Smooth muscle cell (in vitro differentiated cells): ENCODE data around the gene MXD1. TPM values are rescaled to one million over a fixed set of nuclear protein-coding genes. Genes with fewer than 3 reads are reported as not detected.

Source experiments
- DNase-seq: peaks from one replicate; lab custom pipeline; 2025; ENCODE audit not compliant: unreplicated experiment; lab: John Stamatoyannopoulos, UW
- H2AFZ ChIP-seq: fragments of 200-600 bp; sonication (generic); 2 replicates; pipeline ENCODE4 v1.6.0; 2016; ENCODE audit warnings: antibody characterized with exemption, low read depth, mild to moderate bottlenecking
- H3F3A ChIP-seq: fragments of 200-600 bp; sonication (generic); 2 replicates; pipeline ENCODE4 v1.6.0; 2017; ENCODE audit warnings: antibody characterized with exemption, low read depth
- H3K27ac ChIP-seq: fragments of 200-600 bp; sonication (generic); 2 replicates; pipeline ENCODE4 v1.5.1; 2016; ENCODE audit warnings: low read depth, mild to moderate bottlenecking
- H3K27me3 ChIP-seq: fragments of 200-600 bp; sonication (generic); 2 replicates; pipeline ENCODE4 v1.6.1; 2016; ENCODE audit warnings: low read depth, mild to moderate bottlenecking
- H3K36me3 ChIP-seq: fragments of 200-600 bp; sonication (generic); 2 replicates; pipeline ENCODE4 v1.5.1; 2016; ENCODE audit warnings: low read depth
- H3K4me1 ChIP-seq: fragments of 200-600 bp; sonication (generic); 2 replicates; pipeline ENCODE4 v1.5.1; 2016; ENCODE audit warnings: low read depth
- H3K4me2 ChIP-seq: fragments of 200-600 bp; sonication (generic); 2 replicates; pipeline ENCODE4 v1.6.0; 2016; ENCODE audit warnings: mild to moderate bottlenecking
- H3K4me3 ChIP-seq: fragments of 200-600 bp; sonication (generic); 2 replicates; pipeline ENCODE4 v1.5.1; 2016; ENCODE audit warnings: mild to moderate bottlenecking
- H3K79me2 ChIP-seq: fragments of 200-600 bp; sonication (generic); 2 replicates; pipeline ENCODE4 v1.6.0; 2016; ENCODE audit warnings: low read depth, mild to moderate bottlenecking
- H3K9ac ChIP-seq: fragments of 200-600 bp; sonication (generic); 2 replicates; pipeline ENCODE4 v1.6.0; 2016; ENCODE audit warnings: low read depth
- H3K9me3 ChIP-seq: fragments of 200-600 bp; sonication (generic); replicated peaks from 2 replicates; pipeline ENCODE4 v1.5.1; 2016; ENCODE audit warnings: low read depth
- H4K20me1 ChIP-seq: fragments of 200-600 bp; sonication (generic); 2 replicates; pipeline ENCODE4 v1.6.0; 2016; ENCODE audit warnings: low read depth
- WGBS: methylation state at CpG from one replicate; pipeline ENCODE4 v1.1.7; 2016; ENCODE audit warnings: low lambda C conversion rate; 5-methylcytosine and 5-hydroxymethylcytosine counted together
- polyA plus RNA-seq: library from polyadenylated mRNA; unstranded; fragments of >200 nt; fragmentation: Nextera tagmentation; extraction: Ambion mirVana; gene quantifications from 2 replicates; pipeline ENCODE4 v1.2.1, GENCODE V29; 2016
- total RNA-seq: library from RNA; depleted of rRNA; stranded (reverse); fragments of >200 nt; gene quantifications from 2 replicates; pipeline ENCODE4 v1.2.3, GENCODE V29; 2014
- TF ChIP-seq, protein P1 (sequence below): fragments of 200-600 bp; sonication (generic); IDR thresholded peaks from 2 replicates; pipeline ENCODE4 v1.5.1; 2017; ENCODE audit warnings: borderline replicate concordance, mild to moderate bottlenecking, antibody characterized with exemption; ENCODE audit not compliant: insufficient read depth, poor library complexity, severe bottlenecking

Gene MXD1
- total and polyA plus RNA-seq, 2 experiments from 2014 or later: 7.9 to 10.2 TPM

DNA sequence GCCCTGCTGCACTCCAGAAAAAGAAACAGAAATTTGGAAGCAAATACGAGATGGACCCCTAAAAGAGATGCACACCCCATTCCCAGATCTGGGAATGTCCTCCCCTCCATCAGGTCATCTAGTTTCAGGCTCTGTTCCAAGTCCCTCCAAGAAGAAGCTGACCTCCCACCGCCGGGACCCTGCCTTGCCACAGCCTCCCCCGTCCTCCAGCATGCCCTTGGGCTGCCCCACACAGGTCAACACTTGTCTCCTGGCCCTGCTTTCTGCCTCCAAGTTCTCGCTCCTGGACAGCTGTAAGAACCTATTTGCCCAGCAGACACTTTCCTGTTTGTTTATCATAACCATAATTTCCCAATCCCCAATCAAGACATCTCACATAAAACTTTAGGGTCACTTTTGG, 44.5 kb downstream of the MXD1 start:
- Histone ChIP-seq H2AFZ (no peak overlapping the region), H3K9ac (no peak overlapping the region), H3K4me1 (no peaks in the 10 kb centered on the region), H3K79me2 (no peaks in the 10 kb centered on the region), H3F3A (no peaks in the 10 kb centered on the region), H3K27ac (no peak overlapping the region), H3K36me3 (no peaks in the 10 kb centered on the region), H3K4me2 (no peak overlapping the region), H4K20me1 (no peaks in the 10 kb centered on the region), H3K4me3 (no peak overlapping the region), H3K9me3 (no peaks in the 10 kb centered on the region), H3K27me3 (peaks cover 8% of the 10 kb centered on the region)
- no peak for DNase-seq
- TF ChIP-seq, protein P1, sequence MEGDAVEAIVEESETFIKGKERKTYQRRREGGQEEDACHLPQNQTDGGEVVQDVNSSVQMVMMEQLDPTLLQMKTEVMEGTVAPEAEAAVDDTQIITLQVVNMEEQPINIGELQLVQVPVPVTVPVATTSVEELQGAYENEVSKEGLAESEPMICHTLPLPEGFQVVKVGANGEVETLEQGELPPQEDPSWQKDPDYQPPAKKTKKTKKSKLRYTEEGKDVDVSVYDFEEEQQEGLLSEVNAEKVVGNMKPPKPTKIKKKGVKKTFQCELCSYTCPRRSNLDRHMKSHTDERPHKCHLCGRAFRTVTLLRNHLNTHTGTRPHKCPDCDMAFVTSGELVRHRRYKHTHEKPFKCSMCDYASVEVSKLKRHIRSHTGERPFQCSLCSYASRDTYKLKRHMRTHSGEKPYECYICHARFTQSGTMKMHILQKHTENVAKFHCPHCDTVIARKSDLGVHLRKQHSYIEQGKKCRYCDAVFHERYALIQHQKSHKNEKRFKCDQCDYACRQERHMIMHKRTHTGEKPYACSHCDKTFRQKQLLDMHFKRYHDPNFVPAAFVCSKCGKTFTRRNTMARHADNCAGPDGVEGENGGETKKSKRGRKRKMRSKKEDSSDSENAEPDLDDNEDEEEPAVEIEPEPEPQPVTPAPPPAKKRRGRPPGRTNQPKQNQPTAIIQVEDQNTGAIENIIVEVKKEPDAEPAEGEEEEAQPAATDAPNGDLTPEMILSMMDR: no peak
- WGBS: 91% methylated on average over 5 of the region's 5 CpGs

DNA sequence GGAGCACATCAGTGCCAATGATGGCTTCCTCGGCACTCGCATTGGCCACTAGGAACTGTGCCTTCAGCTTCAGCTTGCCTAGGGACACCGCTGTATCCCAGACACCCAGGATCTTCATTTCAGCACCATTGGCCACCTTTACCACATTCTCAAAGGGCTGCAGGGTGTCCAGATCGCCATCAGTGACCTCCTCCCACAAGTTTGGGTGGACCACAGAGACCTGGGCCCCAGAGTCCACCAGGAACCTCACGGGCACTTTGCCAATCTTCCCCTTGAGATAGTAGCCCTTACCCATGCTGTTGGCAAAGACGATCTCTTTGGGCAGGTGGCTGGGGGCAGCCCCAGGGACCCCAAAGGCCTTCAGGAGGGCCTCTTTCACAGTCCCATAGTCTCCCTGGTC, 45.9 kb downstream of the MXD1 start:
- H3K4me1 ChIP-seq: no peaks in the 10 kb centered on the region
- H3K9me3 ChIP-seq: no peaks in the 10 kb centered on the region
- H3K27me3 ChIP-seq: peaks cover 5% of the 10 kb centered on the region
- no peak overlapping the region for H3K9ac ChIP-seq
- no peaks in the 10 kb centered on the region for H3K79me2 ChIP-seq
- 97% methylated on average over 6 of the region's 6 CpGs for WGBS
- H3K4me2 ChIP-seq: no peak overlapping the region
- H3K4me3 ChIP-seq: no peak overlapping the region
- TF ChIP-seq, protein P1: no peak
- H3K36me3 ChIP-seq: no peaks in the 10 kb centered on the region
- no peak overlapping the region for H2AFZ ChIP-seq
- H3F3A ChIP-seq: no peaks in the 10 kb centered on the region
- DNase-seq: no peak
- H3K27ac ChIP-seq: no peak overlapping the region
- no peaks in the 10 kb centered on the region for H4K20me1 ChIP-seq

DNA sequence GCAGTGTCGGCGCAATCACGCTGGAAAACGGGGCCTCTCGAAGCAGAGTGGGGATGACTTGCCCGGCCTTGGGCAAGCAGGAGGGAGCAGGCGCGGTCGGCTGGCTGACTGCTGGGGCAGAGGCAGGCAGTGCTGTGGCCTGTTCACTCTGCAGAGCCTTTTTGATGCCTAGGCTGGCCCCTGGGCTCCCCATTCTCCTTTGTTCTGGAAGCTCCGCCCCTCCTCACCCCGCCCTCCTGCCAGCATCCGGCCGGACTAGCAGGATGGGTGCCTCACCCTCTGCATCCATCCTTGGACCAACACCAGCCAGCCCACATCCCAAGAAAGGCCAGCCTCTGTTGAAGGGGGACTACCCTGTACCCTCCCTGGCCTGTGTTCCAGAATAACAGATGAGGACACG, 46.6 kb downstream of the MXD1 start, which contains the start of gene ASPRV1:
Gene ASPRV1, minus strand, starts transcription at position 136 of the 400 bp plus-strand sequence. CDS start 195 bp downstream, outside the sequence.
- Histone ChIP-seq H3K79me2 (no peaks in the 10 kb centered on the region), H3K9me3 (no peaks in the 10 kb centered on the region), H3K9ac (no peak within 1 kb of the TSS), H2AFZ (no peak within 1 kb of the TSS), H3F3A (no peaks in the 10 kb centered on the region), H3K36me3 (no peaks in the 10 kb centered on the region), H4K20me1 (no peaks in the 10 kb centered on the region), H3K4me2 (no peak within 1 kb of the TSS), H3K4me1 (no peaks in the 10 kb centered on the region), H3K27me3 (peaks cover 3% of the 10 kb centered on the region), H3K27ac (no peak within 1 kb of the TSS), H3K4me3 (no peak within 1 kb of the TSS)
- WGBS: 89% methylated on average over 14 of the region's 14 CpGs
- DNase-seq: no peak
- TF ChIP-seq, protein P1: no peak

DNA sequence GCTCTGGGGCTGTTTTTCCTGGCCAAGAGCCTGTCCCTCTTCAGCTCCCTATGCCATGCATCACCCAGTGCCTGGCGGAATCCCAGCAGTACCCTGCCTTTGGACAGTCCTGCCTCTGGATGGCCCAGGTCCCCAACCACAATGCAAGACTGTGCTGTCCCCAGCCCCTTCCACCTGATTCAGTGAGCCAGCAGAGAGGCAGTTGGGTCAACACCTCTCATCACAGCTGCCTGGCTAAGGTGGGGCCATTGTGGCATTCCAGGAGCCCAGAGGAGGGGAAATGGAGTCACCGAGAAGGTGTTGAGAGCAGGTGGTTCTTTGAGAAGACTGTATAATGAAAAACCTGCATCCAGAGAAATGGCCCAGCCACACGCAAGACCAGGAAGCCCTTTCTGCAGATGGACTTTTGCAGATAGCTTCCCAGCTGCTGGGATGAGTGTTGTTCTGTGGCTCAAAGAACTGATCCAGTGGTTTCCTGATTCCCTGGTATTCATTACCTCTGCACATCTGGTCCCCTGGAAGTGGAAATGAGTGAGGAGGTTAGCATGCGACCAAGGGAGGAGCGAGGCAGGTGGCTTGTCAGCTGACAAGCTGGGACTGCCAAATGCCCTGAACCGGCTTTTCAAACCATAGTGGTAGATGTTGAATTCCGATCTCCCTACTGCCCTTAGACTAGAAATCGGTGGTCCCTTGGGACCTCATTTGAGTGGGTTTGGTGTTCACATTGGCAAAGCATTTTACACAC, 48.2 kb downstream of the MXD1 start:
- Histone ChIP-seq H3K27me3 (no peaks in the 10 kb centered on the region), H4K20me1 (no peaks in the 10 kb centered on the region), H3K9me3 (no peaks in the 10 kb centered on the region), H3K79me2 (no peaks in the 10 kb centered on the region), H3K4me1 (no peaks in the 10 kb centered on the region), H3K4me3 (no peak overlapping the region), H3F3A (no peaks in the 10 kb centered on the region), H3K36me3 (no peaks in the 10 kb centered on the region), H3K4me2 (no peak overlapping the region), H3K27ac (no peak overlapping the region), H3K9ac (no peak overlapping the region), H2AFZ (no peak overlapping the region)
- TF ChIP-seq, protein P1: no peak
- 96% methylated on average over 8 of the region's 8 CpGs for WGBS
- no peak for DNase-seq
